LNCAP (cell line): ENCODE data around the gene COA1.

ENCODE experiments used
- CTCF ChIP-seq: fragments of 450-650 bp; IDR thresholded peaks from 2 replicates; pipeline ENCODE4 v1.5.1; 2017; ENCODE audit warnings: mild to moderate bottlenecking

The COA1 gene

DNA sequence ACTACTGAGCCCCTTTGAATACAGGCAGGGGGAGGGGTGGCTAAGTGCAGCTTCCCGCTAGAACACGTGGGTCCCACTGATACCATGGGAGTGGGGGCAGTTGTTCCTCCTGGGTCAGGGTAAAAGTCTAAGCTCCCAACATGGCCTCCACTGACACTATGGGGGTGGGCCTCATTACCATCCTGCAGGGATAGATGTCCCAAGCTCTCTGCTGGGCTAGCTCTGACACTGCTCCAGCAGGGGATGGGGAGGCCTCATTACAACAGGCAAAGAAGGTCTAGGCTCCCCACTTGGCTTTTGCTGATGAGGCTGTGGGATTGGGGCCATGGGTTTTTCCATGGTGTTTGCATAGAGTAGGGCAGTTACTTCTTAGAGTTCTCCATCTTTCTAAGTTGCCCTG is 94.9 kb downstream of the COA1 start:
- TF ChIP-seq CTCF: no peak

DNA sequence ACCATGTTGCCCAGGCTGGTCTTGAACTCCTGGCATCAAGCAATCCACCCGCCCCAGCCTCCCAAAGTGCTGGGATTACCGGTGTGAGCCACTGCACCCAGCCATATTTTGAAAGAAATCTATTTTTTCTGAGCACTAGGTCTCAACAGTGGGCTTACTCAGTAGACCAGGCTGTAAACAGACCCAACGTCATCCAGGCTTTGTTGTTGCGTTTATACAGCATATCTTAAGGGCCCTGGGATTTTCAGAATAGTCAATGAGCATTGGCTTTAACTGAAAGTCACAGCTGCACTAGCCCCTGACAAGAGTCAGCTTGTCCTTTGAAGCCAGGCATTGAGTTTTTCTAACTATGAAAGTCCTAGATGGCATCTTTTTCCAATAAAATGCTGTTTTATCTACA is 96.6 kb downstream of the COA1 start:
- no peak for TF ChIP-seq CTCF

DNA sequence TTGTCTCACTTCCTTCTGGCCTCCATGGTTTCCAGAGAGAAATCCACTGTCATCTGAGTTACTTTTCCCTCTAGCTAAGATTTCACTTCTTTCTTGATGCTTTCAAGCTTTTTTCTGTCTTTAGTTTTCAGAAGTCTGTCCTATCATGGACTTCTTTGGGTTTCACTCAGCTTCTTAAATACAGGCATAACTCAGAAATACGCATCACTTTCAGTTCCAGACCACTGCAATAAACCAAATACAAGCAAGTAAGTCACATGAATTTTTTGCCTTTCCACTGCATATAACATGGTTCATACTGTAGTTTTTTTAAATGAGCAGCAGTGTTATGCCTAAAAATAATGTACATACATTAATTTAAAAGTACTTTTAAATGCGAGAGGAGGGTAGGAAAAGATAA is 97.8 kb downstream of the COA1 start:
- no peak for TF ChIP-seq CTCF

GRCh38 chr7:43630482-43630881 is 98.8 kb downstream of the COA1 start:
- TF ChIP-seq CTCF: no peak

- no peak for TF ChIP-seq CTCF
Measured at GRCh38 chr7:43629857-43630256, 99.5 kb downstream of the COA1 start.

GRCh38 chr7:43628431-43628830 is 100.9 kb downstream of the COA1 start:
- no peak for TF ChIP-seq CTCF

GRCh38 chr7:43626695-43627094 is 102.6 kb downstream of the COA1 start:
- TF ChIP-seq CTCF: no peak

- TF ChIP-seq CTCF: no peak
Measured at GRCh38 chr7:43625980-43626379, 103.3 kb downstream of the COA1 start.
